HL-60 (cell line): ENCODE results near the gene OR8G1.

Source experiments
- DNase-seq, 2 experiments: peaks; one replicate each; pipeline ENCODE4 v3.0.0-alpha.2; 2010 to 2020; ENCODE audit warnings: low read depth in 1 of 2, low spot score in 1 of 2
- H3K27ac ChIP-seq: fragments of 250-450 bp; sonication (Bioruptor Pico); replicated peaks from 2 replicates; pipeline ENCODE4 v1.5.1; 2020; ENCODE audit warnings: mild to moderate bottlenecking, moderate library complexity
- H3K27me3 ChIP-seq: fragments of 250-450 bp; sonication (Bioruptor Pico); 2 replicates; pipeline ENCODE4 v1.5.1; 2021; ENCODE audit warnings: mild to moderate bottlenecking, moderate library complexity; ENCODE audit not compliant: insufficient read depth, poor library complexity, severe bottlenecking
- H3K4me3 ChIP-seq: replicated peaks from 2 replicates; pipeline ENCODE4 v1.5.1; 2011; ENCODE audit warnings: mild to moderate bottlenecking, control low read depth, low read length; ENCODE audit not compliant: insufficient read depth
- GABPA ChIP-seq: IDR thresholded peaks from 2 replicates; pipeline ENCODE4 v1.6.1; 2012; ENCODE audit warnings: low read depth
- POLR2AphosphoS5 ChIP-seq: IDR thresholded peaks from 2 replicates; pipeline ENCODE4 v1.6.1; 2012; ENCODE audit warnings: low read depth
- SPI1 ChIP-seq: IDR thresholded peaks from 2 replicates; pipeline ENCODE4 v1.6.1; 2012; ENCODE audit warnings: low read depth, mild to moderate bottlenecking, borderline replicate concordance
- TF ChIP-seq, protein P1 (sequence below): IDR thresholded peaks from one replicate; pipeline ENCODE4 v1.5.1; 2011; ENCODE audit warnings: low read length, control low read depth, inconsistent platforms; ENCODE audit not compliant: insufficient read depth
- TF ChIP-seq, protein P2 (sequence below): IDR thresholded peaks from 2 replicates; pipeline ENCODE4 v1.6.1; 2012; ENCODE audit warnings: low read depth; ENCODE audit not compliant: insufficient replicate concordance

Gene OR8G1

DNA sequence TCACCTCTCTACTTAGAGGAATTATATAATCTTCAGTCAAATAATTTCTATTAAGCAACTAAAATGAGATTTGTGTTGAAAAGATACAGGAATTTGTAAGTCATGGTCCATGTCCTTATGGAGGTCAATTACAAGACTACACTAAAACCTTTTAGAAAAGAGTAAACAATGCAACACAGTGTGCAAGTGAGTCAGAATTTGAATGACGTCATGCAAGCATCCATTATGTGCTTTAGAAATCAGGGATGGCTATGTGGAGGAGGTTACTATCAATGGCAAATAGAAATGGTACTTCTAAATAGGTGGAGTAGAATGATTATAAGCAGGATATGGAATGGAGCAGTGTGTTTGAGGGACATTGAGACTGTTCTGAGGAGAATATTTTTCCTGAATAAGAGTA, 41.2 kb upstream of the OR8G1 start:
- DNase-seq = no peak
- TF ChIP-seq POLR2AphosphoS5 (no peak), SPI1 (no peak), GABPA (no peak)
- TF ChIP-seq, protein P1, sequence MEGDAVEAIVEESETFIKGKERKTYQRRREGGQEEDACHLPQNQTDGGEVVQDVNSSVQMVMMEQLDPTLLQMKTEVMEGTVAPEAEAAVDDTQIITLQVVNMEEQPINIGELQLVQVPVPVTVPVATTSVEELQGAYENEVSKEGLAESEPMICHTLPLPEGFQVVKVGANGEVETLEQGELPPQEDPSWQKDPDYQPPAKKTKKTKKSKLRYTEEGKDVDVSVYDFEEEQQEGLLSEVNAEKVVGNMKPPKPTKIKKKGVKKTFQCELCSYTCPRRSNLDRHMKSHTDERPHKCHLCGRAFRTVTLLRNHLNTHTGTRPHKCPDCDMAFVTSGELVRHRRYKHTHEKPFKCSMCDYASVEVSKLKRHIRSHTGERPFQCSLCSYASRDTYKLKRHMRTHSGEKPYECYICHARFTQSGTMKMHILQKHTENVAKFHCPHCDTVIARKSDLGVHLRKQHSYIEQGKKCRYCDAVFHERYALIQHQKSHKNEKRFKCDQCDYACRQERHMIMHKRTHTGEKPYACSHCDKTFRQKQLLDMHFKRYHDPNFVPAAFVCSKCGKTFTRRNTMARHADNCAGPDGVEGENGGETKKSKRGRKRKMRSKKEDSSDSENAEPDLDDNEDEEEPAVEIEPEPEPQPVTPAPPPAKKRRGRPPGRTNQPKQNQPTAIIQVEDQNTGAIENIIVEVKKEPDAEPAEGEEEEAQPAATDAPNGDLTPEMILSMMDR = no peak
- TF ChIP-seq, protein P2, sequence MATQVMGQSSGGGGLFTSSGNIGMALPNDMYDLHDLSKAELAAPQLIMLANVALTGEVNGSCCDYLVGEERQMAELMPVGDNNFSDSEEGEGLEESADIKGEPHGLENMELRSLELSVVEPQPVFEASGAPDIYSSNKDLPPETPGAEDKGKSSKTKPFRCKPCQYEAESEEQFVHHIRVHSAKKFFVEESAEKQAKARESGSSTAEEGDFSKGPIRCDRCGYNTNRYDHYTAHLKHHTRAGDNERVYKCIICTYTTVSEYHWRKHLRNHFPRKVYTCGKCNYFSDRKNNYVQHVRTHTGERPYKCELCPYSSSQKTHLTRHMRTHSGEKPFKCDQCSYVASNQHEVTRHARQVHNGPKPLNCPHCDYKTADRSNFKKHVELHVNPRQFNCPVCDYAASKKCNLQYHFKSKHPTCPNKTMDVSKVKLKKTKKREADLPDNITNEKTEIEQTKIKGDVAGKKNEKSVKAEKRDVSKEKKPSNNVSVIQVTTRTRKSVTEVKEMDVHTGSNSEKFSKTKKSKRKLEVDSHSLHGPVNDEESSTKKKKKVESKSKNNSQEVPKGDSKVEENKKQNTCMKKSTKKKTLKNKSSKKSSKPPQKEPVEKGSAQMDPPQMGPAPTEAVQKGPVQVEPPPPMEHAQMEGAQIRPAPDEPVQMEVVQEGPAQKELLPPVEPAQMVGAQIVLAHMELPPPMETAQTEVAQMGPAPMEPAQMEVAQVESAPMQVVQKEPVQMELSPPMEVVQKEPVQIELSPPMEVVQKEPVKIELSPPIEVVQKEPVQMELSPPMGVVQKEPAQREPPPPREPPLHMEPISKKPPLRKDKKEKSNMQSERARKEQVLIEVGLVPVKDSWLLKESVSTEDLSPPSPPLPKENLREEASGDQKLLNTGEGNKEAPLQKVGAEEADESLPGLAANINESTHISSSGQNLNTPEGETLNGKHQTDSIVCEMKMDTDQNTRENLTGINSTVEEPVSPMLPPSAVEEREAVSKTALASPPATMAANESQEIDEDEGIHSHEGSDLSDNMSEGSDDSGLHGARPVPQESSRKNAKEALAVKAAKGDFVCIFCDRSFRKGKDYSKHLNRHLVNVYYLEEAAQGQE = no peak
- H3K27me3 ChIP-seq = no peaks in the 10 kb centered on the region

DNA sequence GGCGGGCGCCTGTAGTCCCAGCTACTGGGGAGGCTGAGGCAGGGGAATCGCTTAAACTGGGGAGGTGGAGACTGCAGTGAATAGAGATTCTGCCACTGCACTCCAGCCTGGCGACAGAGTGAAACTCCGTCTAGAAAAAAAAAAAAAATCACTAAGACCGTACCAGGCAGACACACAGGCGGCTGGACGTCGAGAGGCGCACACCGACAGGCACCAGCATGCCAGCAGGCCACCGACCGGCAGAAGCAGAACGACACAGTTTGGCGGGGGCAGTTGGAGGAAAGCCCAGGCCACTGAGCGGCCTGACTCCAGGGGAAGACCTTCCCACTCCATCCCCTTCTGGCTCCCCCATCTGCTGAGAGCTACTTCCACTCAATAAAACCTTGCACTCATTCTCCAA, 40.2 kb upstream of the OR8G1 start:
- no peak overlapping the region for H3K4me3 ChIP-seq
- no peaks in the 10 kb centered on the region for H3K27me3 ChIP-seq
- DNase-seq = no peak
- H3K27ac ChIP-seq = no peak overlapping the region
- TF ChIP-seq, protein P2 = no peak
- TF ChIP-seq SPI1 = no peak
- TF ChIP-seq GABPA = no peak
- TF ChIP-seq POLR2AphosphoS5 = no peak
- TF ChIP-seq, protein P1 = no peak

More for the DNA sequence above, 41.2 kb upstream of the OR8G1 start:
- Histone ChIP-seq H3K27ac (no peak overlapping the region), H3K4me3 (no peak overlapping the region)

DNA sequence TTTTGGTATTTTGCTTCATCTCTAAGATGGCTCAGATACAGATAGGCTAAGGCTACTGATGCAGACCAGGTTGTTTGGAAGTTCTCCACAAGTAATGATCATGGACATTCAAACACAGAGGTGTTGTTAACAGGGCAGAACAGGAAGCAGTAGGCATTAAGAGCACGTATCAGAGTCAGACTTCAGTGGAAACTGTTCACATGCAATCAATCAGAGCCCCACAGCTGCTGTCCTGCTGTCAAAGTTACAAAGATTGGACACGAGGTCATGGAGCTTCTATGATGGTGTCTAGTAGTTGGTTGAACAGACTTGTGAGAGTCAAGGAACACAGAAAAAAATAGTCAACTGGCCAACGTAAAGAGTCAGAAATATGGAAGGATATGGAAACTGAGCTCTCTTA, 37.9 kb upstream of the OR8G1 start:
- H3K27ac ChIP-seq = no peak overlapping the region
- TF ChIP-seq POLR2AphosphoS5 = no peak
- TF ChIP-seq, protein P2 = no peak
- TF ChIP-seq, protein P1 = no peak
- no peak for TF ChIP-seq GABPA
- TF ChIP-seq SPI1 = no peak
- no peak for DNase-seq
- no peaks in the 10 kb centered on the region for H3K27me3 ChIP-seq
- no peak overlapping the region for H3K4me3 ChIP-seq
